Upper lobe of right lung (tissue), 1 donor: ENCODE data around the gene PEAK1. TPM values are rescaled to one million over a fixed set of nuclear protein-coding genes. Genes with fewer than 3 reads are reported as not detected.

ENCODE experiments used
- ATAC-seq: fragments of 200-7000 bp; cut with Tn5 transposase; one replicate; pipeline ENCODE4 v1.9.1; 2020; ENCODE audit warnings: mild to moderate bottlenecking, moderate library complexity
- DNase-seq: peaks from one replicate; pipeline ENCODE4 v3.0.0-alpha.2; 2020
- H3K27ac ChIP-seq: fragments of 200-600 bp; one replicate; pipeline ENCODE4 v1.8.0; 2022
- H3K27me3 ChIP-seq: fragments of 200-600 bp; one replicate; pipeline ENCODE4 v1.8.0; 2022; ENCODE audit warnings: mild to moderate bottlenecking
- H3K36me3 ChIP-seq: fragments of 200-600 bp; one replicate; pipeline ENCODE4 v1.8.0; 2022
- H3K4me1 ChIP-seq: fragments of 200-600 bp; one replicate; pipeline ENCODE4 v1.8.0; 2022
- H3K4me3 ChIP-seq: fragments of 200-600 bp; one replicate; pipeline ENCODE4 v1.8.0; 2022; ENCODE audit warnings: mild to moderate bottlenecking
- H3K9me3 ChIP-seq: fragments of 200-600 bp; one replicate; pipeline ENCODE4 v1.8.0; 2022
- CTCF ChIP-seq: fragments of 200-600 bp; IDR thresholded peaks from one replicate; pipeline ENCODE4 v1.8.0; 2022; ENCODE audit warnings: antibody characterized with exemption
- intact Hi-C: fragments of 100-400 bp; cut with DNase I; formaldehyde crosslinking; loops from one replicate; pipeline ENCODE4 v1.11.0; 2022
- total RNA-seq: library from RNA; stranded (reverse); fragmentation: NEBNext Ultra II Directional; extraction: Animal tissue kit (Norgen Biotek cat#: 25700); gene quantifications from one replicate; pipeline ENCODE4 v1.2.1, GENCODE V29; 2021
- donor health status: DM: no; HTN: yes; CAD: no; lungs with severe emphysema.

The PEAK1 gene
- total RNA-seq, 1 donor from 2014 or later, result 139 TPM

- H3K36me3 ChIP-seq, result no peaks in the 10 kb centered on the region
- H3K4me1 ChIP-seq, result peaks cover 28% of the 10 kb centered on the region
- H3K27me3 ChIP-seq, result no peaks in the 10 kb centered on the region
- no peak for TF ChIP-seq CTCF
- H3K4me3 ChIP-seq, result no peak overlapping the region
- intact Hi-C loops, result no loop called here
- no peak overlapping the region for H3K27ac ChIP-seq
- H3K9me3 ChIP-seq, result no peaks in the 10 kb centered on the region
- no peak for ATAC-seq
- DNase-seq, result no peak
Observed at GRCh38 chr15:77386626-77387025, 33.3 kb downstream of the PEAK1 start.

- H3K4me3 ChIP-seq, result no peak overlapping the region
- peaks cover 19% of the 10 kb centered on the region for H3K4me1 ChIP-seq
- ATAC-seq (no peak), DNase-seq (no peak)
- no peak overlapping the region for H3K27ac ChIP-seq
- intact Hi-C loops, result no loop called here
- H3K36me3 ChIP-seq, result no peaks in the 10 kb centered on the region
- no peaks in the 10 kb centered on the region for H3K9me3 ChIP-seq
- no peak for TF ChIP-seq CTCF
- no peaks in the 10 kb centered on the region for H3K27me3 ChIP-seq
Observed at GRCh38 chr15:77384589-77385359, 35.1 kb downstream of the PEAK1 start.

- intact Hi-C loops, result no loop called here
- no peak for TF ChIP-seq CTCF
- Histone ChIP-seq H3K27ac (no peak overlapping the region), H3K4me3 (no peak overlapping the region), H3K9me3 (no peaks in the 10 kb centered on the region), H3K36me3 (no peaks in the 10 kb centered on the region), H3K27me3 (no peaks in the 10 kb centered on the region), H3K4me1 (peaks cover 19% of the 10 kb centered on the region)
- ATAC-seq (no peak), DNase-seq (no peak)
Observed at GRCh38 chr15:77384086-77384485, 35.8 kb downstream of the PEAK1 start.

- Histone ChIP-seq H3K4me3 (no peak overlapping the region), H3K4me1 (peaks cover 9% of the 10 kb centered on the region), H3K36me3 (no peaks in the 10 kb centered on the region), H3K9me3 (no peaks in the 10 kb centered on the region), H3K27me3 (no peaks in the 10 kb centered on the region), H3K27ac (no peak overlapping the region)
- DNase-seq (no peak), ATAC-seq (no peak)
- no peak for TF ChIP-seq CTCF
- intact Hi-C loops, result no loop called here
Observed at GRCh38 chr15:77380033-77380432, 39.9 kb downstream of the PEAK1 start.

- Histone ChIP-seq H3K9me3 (no peaks in the 10 kb centered on the region), H3K4me3 (no peak overlapping the region), H3K27me3 (no peaks in the 10 kb centered on the region), H3K4me1 (no peaks in the 10 kb centered on the region), H3K36me3 (no peaks in the 10 kb centered on the region), H3K27ac (no peak overlapping the region)
- TF ChIP-seq CTCF, result no peak
- no peak for DNase-seq
- intact Hi-C loops, result no loop called here
- ATAC-seq, result no peak
Observed at GRCh38 chr15:77376770-77377169, 43.1 kb downstream of the PEAK1 start.
